BLaER1 treated with 17β-estradiol and CSF1 and Interleukin-3, amounts not matched to agents 10 nM and 100 nM (cell line): ENCODE data around the gene RGPD8.
A peak's percentile ranks its signal among the peaks of the same experiment; 100 is the strongest.
"Not testable (repeated sequence)": the region's sequence is repeated elsewhere in the genome, so short reads cannot be mapped to it uniquely, and the experiment has no call there.

Experiments used
- H3K27ac ChIP-seq, 11 experiments: shearing (Covaris generic); formaldehyde crosslinking; 2 replicates each; pipeline ENCODE4 v1.8.1; 2022
- H3K27me3 ChIP-seq, 11 experiments: shearing (Covaris generic); formaldehyde crosslinking; 2 replicates each; pipeline ENCODE4 v1.8.1; 2022
- H3K36me3 ChIP-seq, 11 experiments: shearing (Covaris generic); formaldehyde crosslinking; 2 replicates each; pipeline ENCODE4 v1.8.1; 2022
- H3K4me1 ChIP-seq, 10 experiments: shearing (Covaris generic); formaldehyde crosslinking; 2 replicates each; pipeline ENCODE4 v1.8.1; 2022
- H3K4me2 ChIP-seq, 11 experiments: shearing (Covaris generic); formaldehyde crosslinking; 2 replicates each; pipeline ENCODE4 v1.8.1; 2022
- H3K4me3 ChIP-seq, 10 experiments: shearing (Covaris generic); formaldehyde crosslinking; 2 replicates each; pipeline ENCODE4 v1.8.1; 2022
- H3K9ac ChIP-seq, 11 experiments: shearing (Covaris generic); formaldehyde crosslinking; 2 replicates each; pipeline ENCODE4 v1.8.1; 2022
- H3K9me3 ChIP-seq, 11 experiments: shearing (Covaris generic); formaldehyde crosslinking; replicated peaks in 1 of 11; 2 replicates each; pipeline ENCODE4 v1.8.1; 2022
- H4K20me1 ChIP-seq, 11 experiments: shearing (Covaris generic); formaldehyde crosslinking; 2 replicates each; pipeline ENCODE4 v1.8.1; 2022
- Cebpa-rat ChIP-seq, 11 experiments: shearing (Covaris generic); IDR thresholded peaks; 2 replicates each; pipeline ENCODE4 v1.8.1; 2022

RGPD8 gene

DNA sequence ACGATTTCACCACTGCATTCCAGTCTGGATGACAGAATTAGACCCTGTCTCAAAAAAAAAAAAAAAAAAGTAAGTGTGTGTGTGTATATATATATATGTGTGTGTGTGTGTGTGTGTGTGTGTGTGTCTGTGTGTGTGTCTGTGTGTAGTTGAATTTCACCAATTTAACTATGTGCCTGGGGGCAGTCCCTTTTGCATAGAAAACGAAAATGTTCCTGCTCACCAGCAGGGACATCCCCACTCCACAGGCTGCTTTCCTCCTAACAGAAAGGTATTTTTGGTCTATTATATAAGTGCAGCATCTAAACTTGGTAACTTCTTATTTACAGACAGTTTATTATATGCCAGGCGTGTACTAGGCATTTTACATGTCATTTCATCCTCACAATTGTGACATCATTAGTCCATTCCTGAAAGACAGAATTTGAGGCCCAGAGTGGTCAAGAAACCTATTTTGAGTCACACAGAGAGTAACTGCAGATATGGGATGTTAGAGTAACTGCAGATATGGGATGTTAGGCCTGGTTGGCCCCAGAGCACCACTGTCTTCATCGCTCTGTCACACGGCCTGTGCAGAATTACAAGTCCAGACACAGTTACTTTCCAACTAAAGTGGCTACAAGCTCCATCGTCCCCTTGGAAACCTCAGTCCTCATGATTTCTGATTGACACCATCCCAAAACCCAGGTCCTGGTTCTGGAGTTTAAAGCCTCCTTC is 39.3 kb upstream of the RGPD8 start:
- H3K4me2 ChIP-seq, result no peak overlapping the region
- H4K20me1 ChIP-seq, result no peaks in the 10 kb centered on the region
- H3K9me3 ChIP-seq, result peaks cover 0 to 11% (median 4%) of the 10 kb centered on the region in 11 experiments; a peak in 5 of 22 replicates
- no peak overlapping the region for H3K27ac ChIP-seq
- TF ChIP-seq Cebpa-rat (IDR thresholded peaks at IDR 0.05), result no peak
- H3K9ac ChIP-seq, result no peak overlapping the region
- H3K4me3 ChIP-seq, result no peak overlapping the region
- no peaks in the 10 kb centered on the region for H3K36me3 ChIP-seq
- 0 out of 20 replicates have a peak, but pooled peaks cover 0 to 6% (median 0%) of the 10 kb centered on the region in 10 experiments for H3K4me1 ChIP-seq
- no peaks in the 10 kb centered on the region for H3K27me3 ChIP-seq

- no peak overlapping the region for H3K4me2 ChIP-seq
Observed at GRCh38 chr2:112465382-112465781, 31.9 kb upstream of the RGPD8 start.

GRCh38 chr2:112463256-112463655 is 29.8 kb upstream of the RGPD8 start:
- no peaks in the 10 kb centered on the region for H3K36me3 ChIP-seq

More at GRCh38 chr2:112465382-112465781, 31.9 kb upstream of the RGPD8 start:
- Histone ChIP-seq H3K9me3 (peaks cover 0 to 12% (median 4%) of the 10 kb centered on the region in 11 experiments; a peak in 6 of 22 replicates), H4K20me1 (no peaks in the 10 kb centered on the region), H3K27ac (no peak overlapping the region), H3K4me1 (peaks cover 0 to 10% (median 0%) of the 10 kb centered on the region in 10 experiments; a peak in 4 of 20 replicates), H3K36me3 (no peaks in the 10 kb centered on the region), H3K27me3 (no peaks in the 10 kb centered on the region), H3K4me3 (no peak overlapping the region), H3K9ac (no peak overlapping the region)
- TF ChIP-seq Cebpa-rat (IDR thresholded peaks at IDR 0.05), result no peak

DNA sequence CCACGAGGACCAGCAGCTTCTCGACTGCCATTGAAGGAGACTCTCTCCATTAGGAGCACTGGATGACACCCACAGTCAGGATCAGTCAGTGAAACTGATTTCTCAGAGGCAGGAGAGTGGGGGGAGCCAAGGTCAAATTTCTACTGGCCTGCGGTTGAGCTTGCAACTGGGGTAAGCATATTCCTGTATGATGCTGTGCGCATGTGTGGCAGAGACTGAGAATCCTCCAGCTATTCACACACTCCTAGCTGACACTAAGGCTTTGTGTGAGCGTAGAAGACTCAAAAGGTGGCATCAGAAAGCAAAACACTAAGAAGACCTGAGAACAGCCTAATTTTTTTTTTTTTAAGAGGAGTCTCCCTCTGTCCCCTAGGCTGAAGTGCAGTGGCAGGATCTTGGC is 28.7 kb upstream of the RGPD8 start:
- Histone ChIP-seq H3K27me3 (no peaks in the 10 kb centered on the region), H3K9ac (no peak overlapping the region), H3K9me3 (peaks cover 0 to 13% (median 6%) of the 10 kb centered on the region in 11 experiments; a peak in 8 of 22 replicates), H3K4me2 (peak overlapping the region in 2 of 11 experiments; percentile 10 to 17; a peak in 2 of 22 replicates), H3K36me3 (no peaks in the 10 kb centered on the region), H3K4me3 (no peak overlapping the region), H4K20me1 (no peaks in the 10 kb centered on the region), H3K4me1 (peaks cover 0 to 10% (median 0%) of the 10 kb centered on the region in 10 experiments; a peak in 4 of 20 replicates), H3K27ac (no peak overlapping the region)
- no peak for TF ChIP-seq Cebpa-rat (IDR thresholded peaks at IDR 0.05)

More at GRCh38 chr2:112463256-112463655, 29.8 kb upstream of the RGPD8 start:
- no peak overlapping the region for H3K9ac ChIP-seq
- H3K9me3 ChIP-seq, result peaks cover 0 to 8% (median under 1%) of the 10 kb centered on the region in 11 experiments; a peak in 7 of 22 replicates
- H3K4me3 ChIP-seq, result no peak overlapping the region
- H3K4me2 ChIP-seq, result no peak overlapping the region
- no peak for TF ChIP-seq Cebpa-rat (IDR thresholded peaks at IDR 0.05)
- H3K4me1 ChIP-seq, result peaks cover 0 to 10% (median 0%) of the 10 kb centered on the region in 10 experiments; a peak in 4 of 20 replicates
- H3K27ac ChIP-seq, result no peak overlapping the region
- H3K27me3 ChIP-seq, result no peaks in the 10 kb centered on the region
- no peaks in the 10 kb centered on the region for H4K20me1 ChIP-seq

DNA sequence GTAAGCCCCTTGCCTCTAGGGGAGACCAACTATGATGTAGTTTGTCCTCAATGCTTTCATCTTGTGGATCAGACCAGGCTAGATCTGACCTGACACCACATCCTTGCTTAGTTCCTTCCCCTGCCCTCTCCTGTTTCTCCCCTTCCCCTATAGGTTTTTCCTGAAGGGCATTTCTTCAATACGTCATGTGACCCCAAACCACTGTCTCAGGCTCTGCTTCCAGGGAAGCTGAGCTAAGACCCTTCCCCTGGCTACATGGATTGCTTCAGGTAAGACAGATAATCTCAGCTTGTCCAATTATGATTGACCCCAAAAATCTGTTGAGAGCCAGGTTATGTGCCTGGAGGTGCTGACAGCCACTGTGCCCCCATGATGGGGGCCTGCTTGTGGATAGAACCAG is 25.9 kb upstream of the RGPD8 start:
- H3K9me3 ChIP-seq, result peaks cover 0 to 13% (median 6%) of the 10 kb centered on the region in 11 experiments; a peak in 6 of 22 replicates
- H3K4me1 ChIP-seq, result peaks cover 0 to 10% (median 0%) of the 10 kb centered on the region in 10 experiments; a peak in 4 of 20 replicates
- H3K4me2 ChIP-seq, result no peak overlapping the region
- H3K36me3 ChIP-seq, result no peaks in the 10 kb centered on the region
- no peaks in the 10 kb centered on the region for H4K20me1 ChIP-seq
- no peak overlapping the region for H3K4me3 ChIP-seq
- no peak overlapping the region for H3K27ac ChIP-seq
- H3K27me3 ChIP-seq, result no peaks in the 10 kb centered on the region
- TF ChIP-seq Cebpa-rat (IDR thresholded peaks at IDR 0.05), result no peak
- H3K9ac ChIP-seq, result no peak overlapping the region

GRCh38 chr2:112454586-112454985 is 21.1 kb upstream of the RGPD8 start:
- H3K9ac ChIP-seq, result no peak overlapping the region
- H3K36me3 ChIP-seq, result no peaks in the 10 kb centered on the region
- no peak overlapping the region for H3K27ac ChIP-seq
- H4K20me1 ChIP-seq, result no peaks in the 10 kb centered on the region
- TF ChIP-seq Cebpa-rat (IDR thresholded peaks at IDR 0.05), result no peak
- peaks cover 10 to 30% (median 19%) of the 10 kb centered on the region in 11 experiments; a peak in 21 of 22 replicates for H3K9me3 ChIP-seq
- H3K4me3 ChIP-seq, result no peak overlapping the region
- H3K4me1 ChIP-seq, result no peaks in the 10 kb centered on the region
- H3K27me3 ChIP-seq, result no peaks in the 10 kb centered on the region
- H3K4me2 ChIP-seq, result no peak overlapping the region

DNA sequence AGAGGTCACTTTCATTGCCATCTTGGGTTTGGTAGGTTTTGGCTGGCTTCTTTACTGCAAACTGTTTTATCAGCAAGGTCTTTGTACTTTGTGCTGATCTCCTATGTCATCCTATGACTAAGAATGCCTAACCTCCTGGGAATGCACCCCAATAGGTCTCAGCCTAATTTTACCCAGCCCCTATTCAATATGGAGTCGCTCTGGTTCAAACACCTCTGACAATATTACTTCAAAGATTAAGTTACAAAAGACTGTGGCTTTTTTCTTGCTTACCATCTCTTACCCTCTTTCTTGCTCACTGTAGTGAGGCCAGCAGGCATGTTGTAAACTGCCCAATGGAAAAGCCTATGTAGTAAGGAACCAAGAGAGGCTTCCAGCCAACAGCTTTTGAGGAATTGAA is 17.9 kb upstream of the RGPD8 start:
- Histone ChIP-seq H4K20me1 (no peaks in the 10 kb centered on the region), H3K27ac (no peak overlapping the region), H3K4me1 (no peaks in the 10 kb centered on the region), H3K4me2 (no peak overlapping the region), H3K27me3 (no peaks in the 10 kb centered on the region), H3K36me3 (no peaks in the 10 kb centered on the region), H3K4me3 (no peak overlapping the region), H3K9me3 (peaks cover 10 to 19% (median 14%) of the 10 kb centered on the region in 11 experiments; a peak in 21 of 22 replicates), H3K9ac (no peak overlapping the region)
- no peak for TF ChIP-seq Cebpa-rat (IDR thresholded peaks at IDR 0.05)

- H3K27me3 ChIP-seq, result no peaks in the 10 kb centered on the region
- H3K9me3 ChIP-seq, result peaks cover 10 to 19% (median 14%) of the 10 kb centered on the region in 11 experiments; a peak in 21 of 22 replicates
- no peak overlapping the region for H3K9ac ChIP-seq
- no peaks in the 10 kb centered on the region for H3K36me3 ChIP-seq
- H3K4me3 ChIP-seq, result no peak overlapping the region
- H3K4me2 ChIP-seq, result no peak overlapping the region
- TF ChIP-seq Cebpa-rat (IDR thresholded peaks at IDR 0.05), result no peak
- no peaks in the 10 kb centered on the region for H4K20me1 ChIP-seq
- no peak overlapping the region for H3K27ac ChIP-seq
- H3K4me1 ChIP-seq, result no peaks in the 10 kb centered on the region
Observed at GRCh38 chr2:112449854-112450253, 16.4 kb upstream of the RGPD8 start.

- H3K9ac ChIP-seq, H3K4me1 ChIP-seq, H3K4me3 ChIP-seq, H3K36me3 ChIP-seq, H3K9me3 ChIP-seq, H3K27me3 ChIP-seq, H4K20me1 ChIP-seq, H3K4me2 ChIP-seq, H3K27ac ChIP-seq: not testable (repeated sequence)
Observed at GRCh38 chr2:112444256-112444655, 10.8 kb upstream of the RGPD8 start.

DNA sequence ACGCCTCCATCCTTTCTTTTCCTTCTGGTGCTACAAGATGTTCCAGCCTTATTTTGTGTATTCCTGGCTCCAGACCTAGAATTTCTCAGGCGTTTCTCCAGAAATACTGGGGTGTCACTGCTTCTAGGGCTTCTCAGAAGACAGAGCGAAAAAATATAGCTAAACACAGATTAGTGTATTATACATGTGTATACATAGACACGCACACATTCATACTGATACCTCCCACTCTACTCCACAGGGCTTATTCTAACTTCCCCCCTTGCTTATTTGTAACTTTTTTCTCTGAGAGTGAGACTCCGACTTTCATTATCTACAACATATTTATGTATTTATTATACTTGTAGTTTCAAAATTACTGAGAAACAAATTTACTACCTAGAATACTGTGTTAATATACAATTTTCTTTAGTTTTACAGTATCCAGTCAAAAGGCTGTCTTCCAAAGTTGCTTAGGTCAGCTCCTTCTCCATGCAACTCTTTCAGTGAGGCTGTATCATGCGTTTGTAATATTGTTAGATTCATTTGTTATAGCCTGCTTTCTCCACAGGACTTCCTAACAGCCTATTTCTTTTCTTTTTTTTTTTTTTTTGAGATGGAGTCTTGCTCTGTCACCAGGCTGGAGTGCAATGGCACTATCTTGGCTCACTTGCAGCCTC is 5.3 kb upstream of the RGPD8 start:
- not testable (repeated sequence) for H3K36me3 ChIP-seq, H3K9me3 ChIP-seq, H3K9ac ChIP-seq, H3K4me3 ChIP-seq, H3K27ac ChIP-seq, H3K4me2 ChIP-seq, H3K4me1 ChIP-seq, H4K20me1 ChIP-seq
- H3K27me3 ChIP-seq, result peaks cover 6 to 10% (median 8%) of the 10 kb centered on the region in 11 experiments

DNA sequence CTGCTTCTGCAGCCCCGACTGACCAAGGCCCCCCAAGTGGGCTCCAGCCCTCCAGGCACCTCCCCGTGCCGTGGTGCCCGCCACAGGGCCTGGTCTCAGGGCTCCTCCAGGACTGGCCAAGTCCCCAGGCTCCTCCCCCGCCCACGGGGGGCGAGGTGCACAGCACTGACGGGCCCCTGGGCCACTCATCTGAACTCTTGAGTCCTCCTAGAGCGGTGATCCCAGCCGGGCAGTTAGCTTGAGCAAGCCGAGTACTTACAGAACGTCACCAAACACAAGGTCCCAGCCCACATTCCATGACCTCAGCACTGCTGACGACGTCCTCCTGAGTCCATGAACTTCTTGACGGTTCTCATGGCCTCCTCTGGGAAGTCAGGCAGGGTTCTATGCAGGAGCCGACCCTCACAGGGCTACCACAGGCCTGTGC is 4.0 kb upstream of the RGPD8 start:
- H3K27me3 ChIP-seq, result peaks cover 14 to 22% (median 19%) of the 10 kb centered on the region in 11 experiments
- H3K9ac ChIP-seq, H3K27ac ChIP-seq, H3K9me3 ChIP-seq, H3K4me3 ChIP-seq, H3K36me3 ChIP-seq, H4K20me1 ChIP-seq, H3K4me1 ChIP-seq, H3K4me2 ChIP-seq: not testable (repeated sequence)

DNA sequence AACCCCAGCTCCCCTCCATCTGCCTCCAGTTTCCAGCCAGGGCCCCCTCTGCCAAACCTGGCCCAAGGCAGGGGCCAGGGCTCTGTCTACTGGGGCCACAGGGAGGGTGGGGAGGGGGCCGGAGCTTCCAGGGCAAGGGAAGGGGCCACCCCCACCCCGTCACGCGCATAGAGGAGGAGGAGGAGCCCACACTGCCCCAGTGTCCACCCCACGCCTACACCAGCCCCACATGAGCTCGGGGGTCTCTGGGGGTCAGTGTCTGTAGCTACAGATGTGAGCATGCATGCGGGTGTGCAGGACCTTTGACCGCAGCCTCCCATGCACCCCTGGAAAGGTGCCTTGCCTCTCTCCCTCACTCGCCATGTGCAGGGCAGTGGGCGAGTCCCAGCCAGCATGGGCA is 3.5 kb upstream of the RGPD8 start:
- H3K4me3 ChIP-seq, H3K36me3 ChIP-seq, H3K27ac ChIP-seq, H4K20me1 ChIP-seq, H3K9ac ChIP-seq, H3K9me3 ChIP-seq, H3K4me1 ChIP-seq, H3K4me2 ChIP-seq: not testable (repeated sequence)
- peaks cover 17 to 26% (median 24%) of the 10 kb centered on the region in 11 experiments for H3K27me3 ChIP-seq
